Measurements from ENCODE around the gene ORC5.

DNA sequence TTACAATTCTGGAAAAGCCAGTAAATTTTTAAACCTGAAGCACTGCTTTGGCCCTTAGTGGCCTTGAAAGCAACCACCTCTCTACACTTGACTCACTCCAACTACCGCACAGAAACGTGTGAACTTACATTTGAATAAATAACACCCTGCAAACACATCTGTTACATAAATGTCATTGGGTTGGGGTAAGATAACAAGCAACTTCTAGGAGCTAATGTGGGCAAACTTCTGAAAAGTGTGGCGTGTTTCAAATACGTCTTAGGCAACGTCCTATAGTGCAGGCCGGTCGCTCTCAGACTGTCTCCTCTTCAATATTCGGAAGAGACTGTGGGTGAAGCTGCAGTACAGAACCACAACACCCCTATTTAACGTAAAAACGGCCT lies 474 bp downstream of the ORC5 start:
- TF ChIP-seq EZH2 (IDR thresholded peaks at IDR 0.05) (no peak), POLR2AphosphoS5 (IDR thresholded peaks at IDR 0.05; ENCODE audit: borderline replicate concordance, low read depth, low read length) (no peak), FOXP2 (optimal IDR thresholded peaks at IDR 0.05; ENCODE audit: control extremely low read depth, extremely low read length, insufficient read depth) (no peak)

Measured in SK-N-MC (cell line).